SK-N-SH (cell line): Measurements from ENCODE around the gene IFITM5. TPM values are rescaled to one million over a fixed set of nuclear protein-coding genes. Genes with fewer than 3 reads are reported as not detected.
"Not testable (repeated sequence)": the region's sequence is repeated elsewhere in the genome, so short reads cannot be mapped to it uniquely, and the experiment has no call there.

Experiments used
- CTCF ChIA-PET: fragments of 300-600, 350-600 bp; formaldehyde crosslinking; extraction: SDS; loops from one replicate; lab custom pipeline; 2021; lab: Yijun Ruan, JAX
- POLR2A ChIA-PET: fragments of 350-600 bp; sonication (Branson Sonifier 250); formaldehyde crosslinking; extraction: SDS; loops from one replicate; lab custom pipeline; 2020; ENCODE audit warnings: antibody characterized with exemption, inconsistent platforms; lab: Yijun Ruan, JAX
- DNase-seq: peaks from one replicate; pipeline ENCODE4 v3.0.0; 2012
- H2AFZ ChIP-seq: fragments of 200-600 bp; sonication (generic); 2 replicates; pipeline ENCODE4 v1.8.1; 2016; ENCODE audit warnings: antibody characterized with exemption, mild to moderate bottlenecking, low read depth
- H3F3A ChIP-seq: fragments of 200-600 bp; sonication (generic); replicated peaks from 2 replicates; pipeline ENCODE3; 2016; ENCODE audit warnings: antibody characterized with exemption, mild to moderate bottlenecking; ENCODE audit not compliant: insufficient read depth
- H3K27ac ChIP-seq, 2 experiments: fragments of 200-500 bp in 1 of 2; fragments of 200-600 bp in 1 of 2; sonication (Bioruptor generic) in 1 of 2; sonication (generic), shearing (Covaris generic) in 1 of 2; 2 replicates each; pipeline versions ENCODE4 v1.5.1 to v1.6.1; 2014 to 2016; ENCODE audit warnings: low read depth in 2 of 2, inconsistent platforms in 1 of 2, low read length in 1 of 2, mild to moderate bottlenecking in 1 of 2, mixed read lengths in 1 of 2
- H3K27me3 ChIP-seq: fragments of 200-600 bp; sonication (generic), shearing (Covaris generic); 2 replicates; pipeline ENCODE4 v1.6.1; 2016; ENCODE audit warnings: mixed run types; ENCODE audit not compliant: insufficient read depth
- H3K36me3 ChIP-seq, 2 experiments: fragments of 200-500 bp in 1 of 2; fragments of 200-600 bp in 1 of 2; sonication (Bioruptor generic) in 1 of 2; sonication (generic) in 1 of 2; replicated peaks in 1 of 2; 2 replicates each; pipeline versions ENCODE3 to v1.5.1; 2014 to 2016; ENCODE audit warnings: low read length in 1 of 2, mild to moderate bottlenecking in 1 of 2; ENCODE audit not compliant: insufficient read depth in 2 of 2, control insufficient read depth in 1 of 2
- H3K4me1 ChIP-seq, 2 experiments: fragments of 200-500 bp in 1 of 2; fragments of 200-600 bp in 1 of 2; sonication (Bioruptor generic) in 1 of 2; sonication (generic), shearing (Covaris generic) in 1 of 2; 2 replicates each; pipeline versions ENCODE4 v1.5.1 to v1.6.1; 2014 to 2016; ENCODE audit warnings: low read depth in 1 of 2, low read length in 1 of 2, mixed run types in 1 of 2; ENCODE audit not compliant: insufficient read depth in 2 of 2, control insufficient read depth in 1 of 2
- H3K4me2 ChIP-seq: fragments of 200-600 bp; sonication (generic), shearing (Covaris generic); 2 replicates; pipeline ENCODE4 v1.6.1; 2017; ENCODE audit warnings: mixed run types
- H3K4me3 ChIP-seq, 2 experiments: fragments of 200-500 bp in 1 of 2; fragments of 200-600 bp in 1 of 2; sonication (Bioruptor generic) in 1 of 2; sonication (generic), shearing (Covaris generic) in 1 of 2; 2 replicates each; pipeline versions ENCODE4 v1.5.1 to v1.8.1; 2014 to 2016; ENCODE audit warnings: low read depth in 2 of 2, inconsistent platforms in 1 of 2, low read length in 1 of 2, mild to moderate bottlenecking in 1 of 2, mixed read lengths in 1 of 2, moderate library complexity in 1 of 2
- H3K79me2 ChIP-seq: fragments of 200-600 bp; sonication (generic); 2 replicates; pipeline ENCODE4 v1.8.1; 2017; ENCODE audit warnings: mild to moderate bottlenecking; ENCODE audit not compliant: insufficient read depth
- H3K9ac ChIP-seq: fragments of 200-600 bp; sonication (generic); 2 replicates; pipeline ENCODE4 v1.6.1; 2017; ENCODE audit warnings: mixed run types
- H3K9me2 ChIP-seq: fragments of 200-600 bp; sonication (generic); 2 replicates; pipeline ENCODE4 v1.6.1; 2017; ENCODE audit warnings: mixed run types
- H3K9me3 ChIP-seq: fragments of 200-600 bp; sonication (generic); 2 replicates; pipeline ENCODE4 v1.6.1; 2017; ENCODE audit warnings: mixed run types, mild to moderate bottlenecking, moderate library complexity
- H4K20me1 ChIP-seq: fragments of 200-600 bp; sonication (generic); 2 replicates; pipeline ENCODE4 v1.6.1; 2017; ENCODE audit warnings: mild to moderate bottlenecking, mixed run types; ENCODE audit not compliant: insufficient read depth
- FOSL2 ChIP-seq: IDR thresholded peaks from 2 replicates; pipeline ENCODE4 v1.4.0; 2012; ENCODE audit warnings: low read depth, mild to moderate bottlenecking, moderate library complexity, borderline replicate concordance
- JUND ChIP-seq: IDR thresholded peaks from 2 replicates; pipeline ENCODE4 v1.4.0; 2012
- MAX ChIP-seq: IDR thresholded peaks from 2 replicates; pipeline ENCODE4 v1.4.0; 2012; ENCODE audit warnings: low read depth
- NRF1 ChIP-seq: IDR thresholded peaks from 2 replicates; pipeline ENCODE4 v1.6.1; 2012; ENCODE audit warnings: low read depth, mild to moderate bottlenecking, low read length
- REST ChIP-seq: IDR thresholded peaks from 2 replicates; pipeline ENCODE4 v1.6.1; 2012; ENCODE audit warnings: mild to moderate bottlenecking, low read depth, low read length, moderate library complexity
- RFX5 ChIP-seq: IDR thresholded peaks from 2 replicates; pipeline ENCODE4 v1.6.1; 2012; ENCODE audit warnings: mild to moderate bottlenecking, improper control_type of control experiment, low read length
- TCF12 ChIP-seq: IDR thresholded peaks from 2 replicates; pipeline ENCODE4 v1.4.0; 2012
- TEAD4 ChIP-seq: IDR thresholded peaks from 2 replicates; pipeline ENCODE4 v1.4.0; 2012; ENCODE audit warnings: mild to moderate bottlenecking, borderline replicate concordance; ENCODE audit not compliant: insufficient read depth
- USF1 ChIP-seq: IDR thresholded peaks from 2 replicates; pipeline ENCODE4 v1.4.0; 2012; ENCODE audit warnings: low read depth, borderline replicate concordance
- YY1 ChIP-seq: IDR thresholded peaks from 2 replicates; pipeline ENCODE4 v1.4.0; 2012; ENCODE audit warnings: low read depth, mild to moderate bottlenecking
- WGBS: methylation state at CpG from one replicate; pipeline ENCODE4 v1.1.6; 2017; ENCODE audit warnings: low lambda C conversion rate; 5-methylcytosine and 5-hydroxymethylcytosine counted together
- polyA plus RNA-seq, 3 experiments: library from polyadenylated mRNA; depleted of rRNA; stranded (reverse); fragments of >200 nt; gene quantifications; 2 replicates each; pipeline ENCODE4 v1.2.3, GENCODE V29; 2012

The IFITM5 gene
- polyA plus RNA-seq, 1 of the 3 experiments (the other 2 are of a cell fraction) = not detected

GRCh38 chr11:286977-287820 is 12.1 kb downstream of the IFITM5 start:
- H3K79me2 ChIP-seq, H3K9me3 ChIP-seq, H3K4me3 ChIP-seq, H3K27me3 ChIP-seq, H4K20me1 ChIP-seq, H3F3A ChIP-seq, H3K27ac ChIP-seq, H3K9me2 ChIP-seq, H3K4me1 ChIP-seq, H3K36me3 ChIP-seq, H3K9ac ChIP-seq, H2AFZ ChIP-seq, H3K4me2 ChIP-seq: not testable (repeated sequence)
- peak; percentile 37 for DNase-seq
- 69% methylated on average over 27 of the region's 27 CpGs for WGBS
- POLR2A ChIA-PET = interaction anchor here (0.8 kb wide), 1 partner anchor 8 kb away, joined by 3 read pairs; no protein-coding TSS in a partner anchor
- CTCF ChIA-PET = interaction anchor here (0.9 to 2.1 kb wide), 4 partner anchors 13 to 36 kb away, joined by 3 to 6 read pairs (median 4); no protein-coding TSS in a partner anchor

GRCh38 chr11:285894-286220 is 13.5 kb downstream of the IFITM5 start:
- no peak overlapping the region for H3K4me2 ChIP-seq
- no peak for TF ChIP-seq NRF1
- TF ChIP-seq FOSL2 = no peak
- TF ChIP-seq TCF12 = no peak
- no peak for TF ChIP-seq RFX5
- no peak for TF ChIP-seq JUND
- no peak for TF ChIP-seq YY1
- TF ChIP-seq USF1 = no peak
- no peak for TF ChIP-seq TEAD4
- TF ChIP-seq MAX = no peak
- no peak for TF ChIP-seq REST
- TF ChIP-seq, all 33 proteins: peak for 0
- H3K9me3 ChIP-seq = no peaks in the 10 kb centered on the region
- 51% methylated on average over 7 of the region's 8 CpGs for WGBS
- H3K27me3 ChIP-seq = peaks cover 20% of the 10 kb centered on the region
- peaks cover 0 to 9% of the 10 kb centered on the region in 2 experiments; a peak in 1 of 4 replicates for H3K4me1 ChIP-seq
- H4K20me1 ChIP-seq = no peaks in the 10 kb centered on the region
- H3K9me2 ChIP-seq = no peaks in the 10 kb centered on the region
- no peak overlapping the region for H3K4me3 ChIP-seq
- H3K27ac ChIP-seq = no peak overlapping the region
- no peak overlapping the region for H2AFZ ChIP-seq
- no peaks in the 10 kb centered on the region for H3F3A ChIP-seq
- no peaks in the 10 kb centered on the region for H3K36me3 ChIP-seq
- H3K79me2 ChIP-seq = no peaks in the 10 kb centered on the region
- POLR2A ChIA-PET = no interaction called here
- DNase-seq = peak; percentile 33
- no peak overlapping the region for H3K9ac ChIP-seq
- CTCF ChIA-PET = interaction anchor here (0.8 to 2.0 kb wide), 2 partner anchors 16 to 233 kb away, joined by 3 to 4 read pairs; no protein-coding TSS in a partner anchor
